ENCODE measurements around the gene PDE3B. TPM values are rescaled to one million over a fixed set of nuclear protein-coding genes. Genes with fewer than 3 reads are reported as not detected.
"Not testable (repeated sequence)": the region's sequence is repeated elsewhere in the genome, so short reads cannot be mapped to it uniquely, and the experiment has no call there.

Gene PDE3B
- polyA plus RNA-seq, 4 donors: 6.8 to 8.8 (median 7.3) TPM

- DNase-seq (ENCODE audit: low read depth in 4 of 4, low spot score in 2 of 4): no peak
These were observed 29.8 kb downstream of the PDE3B start for GRCh38 chr11:14673421-14673820.

DNA sequence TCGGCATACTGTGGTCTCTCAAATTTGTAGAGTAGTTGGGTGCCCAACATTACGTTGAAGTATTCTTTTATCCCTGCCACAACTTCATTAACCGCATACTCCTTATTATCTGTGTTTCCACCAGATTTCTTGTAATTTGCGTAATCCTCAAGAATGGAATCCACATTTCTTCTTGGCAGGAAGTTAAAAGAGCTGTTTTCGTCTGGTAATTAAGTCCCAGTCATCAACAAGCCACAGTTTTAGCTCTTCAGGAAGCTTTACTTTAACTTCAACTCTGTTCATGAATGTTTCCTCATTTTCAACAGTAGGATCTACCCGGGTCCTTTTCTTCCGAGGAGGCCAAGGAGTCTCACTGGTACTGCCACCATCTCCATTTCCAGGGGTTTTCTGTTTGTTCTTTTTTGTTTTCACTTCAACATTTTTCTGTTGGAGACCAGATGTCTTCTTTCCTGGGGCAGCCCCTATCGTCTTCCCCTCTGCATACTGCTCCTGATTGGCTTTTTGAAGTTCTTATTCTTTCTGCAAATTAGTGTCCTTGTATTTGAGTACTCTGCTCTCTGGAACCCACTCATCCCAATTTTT is 30.3 kb downstream of the PDE3B start:
- DNase-seq (ENCODE audit: low read depth in 4 of 4, low spot score in 2 of 4): no peak

GRCh38 chr11:14676068-14676467 is 32.5 kb downstream of the PDE3B start:
- DNase-seq (ENCODE audit: low read depth in 4 of 4, low spot score in 2 of 4): no peak

GRCh38 chr11:14677146-14677545 is 33.5 kb downstream of the PDE3B start:
- DNase-seq (ENCODE audit: low read depth in 4 of 4, low spot score in 2 of 4): no peak

DNA sequence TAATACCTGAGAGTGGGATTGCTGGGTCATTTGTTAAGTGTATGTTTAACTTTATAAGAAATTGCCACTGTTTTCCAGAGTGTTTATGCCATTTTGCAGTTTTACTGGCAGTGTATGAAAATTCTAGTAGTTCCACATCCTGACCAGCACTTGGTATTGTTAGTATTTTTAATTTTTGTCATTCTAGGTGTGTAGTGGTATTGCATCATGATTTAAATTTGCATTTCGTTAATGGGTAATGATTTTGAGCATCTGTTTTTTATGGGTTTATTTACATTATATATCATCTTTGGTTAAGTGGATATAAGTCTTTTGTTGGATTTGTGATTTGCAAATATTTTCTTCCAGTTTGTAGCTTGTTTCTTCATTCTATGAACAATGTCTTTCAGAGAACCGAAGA is 34.7 kb downstream of the PDE3B start:
- DNase-seq (ENCODE audit: low read depth in 4 of 4, low spot score in 2 of 4): no peak

DNA sequence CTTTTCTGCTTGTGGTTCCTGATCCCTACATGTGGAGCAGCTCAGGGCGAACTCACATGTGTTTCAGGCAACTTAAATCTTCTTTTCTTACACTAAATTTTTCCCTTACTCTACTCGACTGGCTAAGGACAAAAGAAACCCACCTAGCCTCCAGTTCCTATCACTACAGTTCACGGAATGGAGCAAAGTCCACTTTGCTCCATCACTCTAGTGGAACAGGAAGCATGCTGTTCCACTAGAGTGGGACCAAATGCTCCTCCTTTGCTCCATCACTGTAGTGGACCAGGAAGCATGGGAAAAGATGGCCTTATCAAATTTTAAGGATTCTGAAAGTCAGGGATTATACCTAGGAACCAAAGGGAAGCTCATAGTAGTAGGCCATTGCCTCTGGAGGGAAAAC is 36.1 kb downstream of the PDE3B start:
- DNase-seq (ENCODE audit: low read depth in 4 of 4, low spot score in 2 of 4): no peak

DNA sequence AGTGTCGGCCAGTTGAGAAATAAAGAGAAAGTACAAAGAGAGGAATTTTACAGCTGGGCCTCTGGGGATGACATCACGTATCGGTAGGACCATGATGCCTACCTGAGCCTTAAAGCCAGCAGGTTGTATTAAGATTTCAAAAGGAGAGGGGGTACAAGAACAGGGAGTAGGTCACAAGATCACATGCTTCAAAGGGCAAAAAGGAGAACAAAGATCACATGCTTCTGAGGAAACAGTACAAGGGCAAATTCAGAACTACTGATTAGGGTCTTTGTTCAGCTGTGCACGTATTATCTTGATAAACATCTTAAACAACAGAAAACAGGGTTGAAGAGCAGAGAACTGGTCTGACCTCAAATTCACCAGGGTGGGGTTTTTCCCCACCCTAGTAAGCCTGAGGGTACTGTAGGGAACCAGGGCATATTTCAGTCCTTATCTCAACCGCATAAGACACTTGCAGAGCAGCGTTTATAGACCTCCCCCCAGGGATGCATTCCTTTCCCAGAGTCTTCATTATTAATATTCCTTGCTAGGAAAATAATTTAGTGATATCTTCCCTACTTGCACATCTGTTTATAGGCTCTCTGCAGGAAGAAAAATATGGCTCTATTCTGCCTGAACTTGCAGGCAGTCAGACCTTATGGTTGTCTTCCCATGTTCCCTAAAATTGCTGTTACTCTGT is 40.8 kb downstream of the PDE3B start:
- not testable (repeated sequence) for DNase-seq (ENCODE audit: low read depth in 4 of 4, low spot score in 2 of 4)

DNA sequence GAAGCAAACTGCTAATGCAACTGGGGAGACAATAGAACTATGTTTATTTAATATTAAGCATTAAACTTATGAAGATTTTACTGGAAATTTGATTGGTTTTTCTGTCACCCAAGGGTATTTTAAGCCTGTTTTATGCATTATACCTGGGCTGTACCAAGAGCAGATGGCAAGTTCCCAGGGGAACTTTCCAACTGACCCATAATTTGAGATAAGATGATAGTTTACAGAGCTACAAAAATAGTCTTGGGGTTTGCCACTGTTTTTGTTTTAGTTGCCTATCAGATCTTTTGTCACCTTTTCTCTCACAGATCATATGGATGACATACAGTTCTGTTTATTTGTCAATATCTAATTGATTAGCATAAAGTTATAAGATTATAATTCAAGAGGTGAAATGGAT is 43.9 kb downstream of the PDE3B start:
- DNase-seq (ENCODE audit: low read depth in 4 of 4, low spot score in 2 of 4): no peak

DNA sequence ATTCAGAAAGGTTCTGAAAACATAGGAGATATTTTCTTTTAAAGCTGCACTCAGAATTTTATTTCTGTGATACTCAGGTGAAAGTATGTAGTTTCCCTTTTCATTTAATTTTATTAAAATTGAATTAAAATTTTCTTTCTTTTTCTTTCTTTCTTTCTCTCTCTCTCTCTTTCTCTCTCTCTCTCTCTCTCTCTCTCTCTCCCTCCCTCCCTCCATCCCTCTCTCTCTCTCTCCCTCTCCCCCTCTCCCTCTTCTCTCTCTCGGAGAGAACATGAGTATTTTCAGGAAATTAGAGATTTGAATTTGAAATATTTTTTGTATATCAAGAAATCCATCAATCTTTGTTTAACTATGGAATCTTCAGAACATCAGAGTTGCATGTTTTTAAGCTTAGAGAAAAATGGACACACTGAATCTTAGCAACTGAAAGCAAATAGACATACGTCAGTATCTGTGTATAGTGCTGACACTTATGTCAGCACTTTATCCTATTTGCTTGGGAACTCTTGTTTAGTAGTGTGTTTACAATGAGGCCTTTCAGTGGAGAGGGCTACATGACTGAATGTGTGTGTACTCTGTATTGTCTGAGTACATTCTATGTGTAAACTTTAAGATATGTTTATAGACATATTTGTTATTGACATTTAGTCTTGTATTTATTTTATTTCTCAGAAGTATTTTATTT is 44.5 kb downstream of the PDE3B start:
- no peak for DNase-seq (ENCODE audit: low read depth in 4 of 4, low spot score in 2 of 4)

DNA sequence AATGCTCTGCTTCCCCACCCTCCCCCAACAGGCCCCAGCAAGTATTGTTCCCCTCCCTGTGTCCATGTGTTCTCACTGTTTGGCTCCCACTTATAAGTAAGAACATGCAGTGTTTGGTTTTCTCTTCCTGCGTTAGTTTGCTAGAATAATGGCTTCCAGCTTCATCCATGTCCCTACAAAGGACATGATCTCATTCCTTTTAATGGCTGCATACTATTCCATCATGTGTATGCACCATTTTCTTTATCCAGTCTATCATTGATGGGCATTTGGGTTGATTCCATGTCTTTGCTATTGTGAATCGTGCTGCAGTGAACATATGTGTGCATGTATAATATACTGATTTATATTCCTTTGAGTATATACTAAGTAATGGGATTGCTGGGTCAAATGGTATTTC is 52.1 kb downstream of the PDE3B start:
- not testable (repeated sequence) for DNase-seq (ENCODE audit: low read depth in 4 of 4, low spot score in 2 of 4)

- no peak for DNase-seq (ENCODE audit: low read depth in 4 of 4, low spot score in 2 of 4)
These were observed 55.2 kb downstream of the PDE3B start for GRCh38 chr11:14698771-14699170.

DNA sequence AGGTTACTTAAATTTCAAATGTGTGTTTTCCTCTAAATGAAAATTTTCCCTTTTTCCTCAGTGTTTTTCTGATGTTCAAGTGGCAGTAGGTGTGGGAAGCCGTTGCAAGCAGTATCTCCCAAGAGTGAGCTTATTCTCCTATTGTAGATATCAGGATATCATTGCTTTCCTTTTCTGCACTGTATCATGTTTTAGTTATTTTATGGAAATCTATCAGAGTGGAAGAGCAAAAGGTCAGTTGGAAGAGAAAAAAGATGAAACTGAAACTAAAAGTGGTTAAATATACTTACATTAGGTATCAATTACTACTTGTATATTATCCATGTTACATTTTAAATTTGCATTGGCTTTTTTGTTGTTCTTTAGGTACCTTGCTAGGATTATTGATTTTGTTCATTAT is 57.0 kb downstream of the PDE3B start:
- no peak for DNase-seq (ENCODE audit: low read depth in 4 of 4, low spot score in 2 of 4)

- DNase-seq (ENCODE audit: low read depth in 4 of 4, low spot score in 2 of 4): no peak
These were observed 59.2 kb downstream of the PDE3B start for GRCh38 chr11:14702760-14703159.

GRCh38 chr11:14703731-14704130 is 60.1 kb downstream of the PDE3B start:
- DNase-seq (ENCODE audit: low read depth in 4 of 4, low spot score in 2 of 4): no peak

DNA sequence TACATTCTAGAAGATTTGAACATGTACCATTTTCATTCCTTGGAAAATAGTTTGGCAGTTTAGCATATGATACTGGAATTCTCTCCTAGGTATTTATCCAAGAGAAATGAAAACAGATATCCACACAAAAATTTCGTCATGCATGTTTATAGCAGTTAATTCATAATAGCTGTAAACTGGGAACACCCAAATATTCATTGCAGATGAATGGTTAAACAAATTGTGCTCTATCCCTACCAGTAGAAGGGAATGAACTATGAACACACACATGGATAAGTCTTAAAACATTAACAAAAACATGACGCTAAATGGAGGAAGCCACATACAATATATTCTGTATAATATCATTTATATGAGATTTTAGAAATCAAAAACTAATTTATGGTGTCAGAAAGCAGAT is 61.5 kb downstream of the PDE3B start:
- no peak for DNase-seq (ENCODE audit: low read depth in 4 of 4, low spot score in 2 of 4)

GRCh38 chr11:14713496-14714244 is 70.1 kb downstream of the PDE3B start:
- no peak for DNase-seq (ENCODE audit: low read depth in 4 of 4, low spot score in 2 of 4)

GRCh38 chr11:14715669-14716068 is 72.1 kb downstream of the PDE3B start:
- not testable (repeated sequence) for DNase-seq (ENCODE audit: low read depth in 4 of 4, low spot score in 2 of 4)

- DNase-seq (ENCODE audit: low read depth in 4 of 4, low spot score in 2 of 4): no peak
These were observed 78.9 kb downstream of the PDE3B start for GRCh38 chr11:14722496-14722895.

GRCh38 chr11:14725150-14725549 is 81.5 kb downstream of the PDE3B start:
- DNase-seq (ENCODE audit: low read depth in 4 of 4, low spot score in 2 of 4): no peak

GRCh38 chr11:14727215-14727614 is 83.6 kb downstream of the PDE3B start:
- no peak for DNase-seq (ENCODE audit: low read depth in 4 of 4, low spot score in 2 of 4)

GRCh38 chr11:14727746-14728145 is 84.1 kb downstream of the PDE3B start:
- no peak for DNase-seq (ENCODE audit: low read depth in 4 of 4, low spot score in 2 of 4)

All from left renal cortex interstitium (tissue), 4 donors.